A673 (cell line): Measurements from ENCODE around the gene FOXC1. TPM values are rescaled to one million over a fixed set of nuclear protein-coding genes. Genes with fewer than 3 reads are reported as not detected.

Experiments used
- BruUV-seq: library from RNA; stranded (reverse); fragments of 400-500 nt; replicated peaks from 2 replicates; lab custom pipeline; 2021; lab: Mats Ljungman, UMichigan
- CTCF ChIA-PET: fragments of 300-600 bp; sonication (Branson Sonifier 250); formaldehyde crosslinking; loops from one replicate; lab custom pipeline; 2022; ENCODE audit warnings: antibody characterized with exemption; lab: Charles Lee
- POLR2A ChIA-PET: fragments of 300-600 bp; sonication (Branson Sonifier 250); formaldehyde crosslinking; loops from one replicate; lab custom pipeline; 2022; ENCODE audit warnings: antibody characterized with exemption; ENCODE audit not compliant: low non-redundant PET; lab: Charles Lee
- DNase-seq: peaks from one replicate; pipeline ENCODE4 v3.0.0-alpha.2; 2015; ENCODE audit warnings: low spot score
- H3K27ac ChIP-seq: fragments of 200-600 bp; sonication (generic); 2 replicates; pipeline ENCODE4 v1.5.1; 2016; ENCODE audit warnings: mixed run types, low read depth, mild to moderate bottlenecking, mixed read lengths, antibody characterized with exemption, low read length; ENCODE audit not compliant: poor library complexity, severe bottlenecking
- H3K27me3 ChIP-seq: fragments of 200-600 bp; sonication (generic); replicated peaks from 2 replicates; pipeline ENCODE4 v1.6.1; 2017; ENCODE audit warnings: mixed run types, low read depth, mild to moderate bottlenecking, mixed read lengths, antibody characterized with exemption, low read length; ENCODE audit not compliant: insufficient read depth, poor library complexity
- H3K36me3 ChIP-seq: fragments of 200-600 bp; sonication (generic); 2 replicates; pipeline ENCODE4 v1.6.1; 2016; ENCODE audit warnings: mixed run types, mild to moderate bottlenecking, mixed read lengths, antibody characterized with exemption, low read length; ENCODE audit not compliant: insufficient read depth, poor library complexity, severe bottlenecking
- H3K4me1 ChIP-seq: fragments of 200-600 bp; sonication (generic); 2 replicates; pipeline ENCODE4 v1.6.1; 2017; ENCODE audit warnings: mixed run types, mild to moderate bottlenecking, mixed read lengths, antibody characterized with exemption, low read length; ENCODE audit not compliant: insufficient read depth, poor library complexity, severe bottlenecking
- H3K4me3 ChIP-seq: fragments of 200-600 bp; sonication (generic); 2 replicates; pipeline ENCODE4 v1.5.1; 2016; ENCODE audit warnings: low read depth, mixed run types, mild to moderate bottlenecking, mixed read lengths, low read length; ENCODE audit not compliant: poor library complexity, severe bottlenecking
- H3K9me3 ChIP-seq: fragments of 200-600 bp; sonication (generic); 2 replicates; pipeline ENCODE4 v1.6.1; 2016; ENCODE audit warnings: mixed run types, low read depth, mild to moderate bottlenecking, mixed read lengths, antibody characterized with exemption, low read length; ENCODE audit not compliant: poor library complexity, severe bottlenecking
- EZH2 ChIP-seq: fragments of 200-600 bp; sonication (generic); IDR thresholded peaks from 2 replicates; pipeline ENCODE4 v1.6.1; 2017; ENCODE audit warnings: borderline replicate concordance, low read depth, mild to moderate bottlenecking, mixed read lengths, antibody characterized with exemption, low read length; ENCODE audit not compliant: poor library complexity, severe bottlenecking
- intact Hi-C: fragments of 100-400 bp; cut with micrococcal nuclease; formaldehyde crosslinking; loops from one replicate; pipeline ENCODE4 v1.10.0; 2022; ENCODE audit not compliant: unreplicated experiment
- total RNA-seq: library from RNA; stranded (reverse); gene quantifications from 2 replicates; pipeline ENCODE4 v1.2.3, GENCODE V29; 2021
- TF ChIP-seq, protein P1 (sequence below): fragments of 300-800, 200-600 bp; sonication (generic); conservative IDR thresholded peaks from 2 replicates; pipeline ENCODE4 v1.5.1; 2017; ENCODE audit warnings: low read depth, mild to moderate bottlenecking, antibody characterized with exemption, low read length, moderate library complexity, mixed read lengths

Gene FOXC1
- total RNA-seq, 1 experiment from 2014 or later, result 0.49 TPM

GRCh38 chr6:1631251-1631650, 21.5 kb downstream of the FOXC1 start:
- peaks cover 31% of the 10 kb centered on the region for H3K27me3 ChIP-seq
- TF ChIP-seq EZH2, result no peak
- TF ChIP-seq, protein P1, sequence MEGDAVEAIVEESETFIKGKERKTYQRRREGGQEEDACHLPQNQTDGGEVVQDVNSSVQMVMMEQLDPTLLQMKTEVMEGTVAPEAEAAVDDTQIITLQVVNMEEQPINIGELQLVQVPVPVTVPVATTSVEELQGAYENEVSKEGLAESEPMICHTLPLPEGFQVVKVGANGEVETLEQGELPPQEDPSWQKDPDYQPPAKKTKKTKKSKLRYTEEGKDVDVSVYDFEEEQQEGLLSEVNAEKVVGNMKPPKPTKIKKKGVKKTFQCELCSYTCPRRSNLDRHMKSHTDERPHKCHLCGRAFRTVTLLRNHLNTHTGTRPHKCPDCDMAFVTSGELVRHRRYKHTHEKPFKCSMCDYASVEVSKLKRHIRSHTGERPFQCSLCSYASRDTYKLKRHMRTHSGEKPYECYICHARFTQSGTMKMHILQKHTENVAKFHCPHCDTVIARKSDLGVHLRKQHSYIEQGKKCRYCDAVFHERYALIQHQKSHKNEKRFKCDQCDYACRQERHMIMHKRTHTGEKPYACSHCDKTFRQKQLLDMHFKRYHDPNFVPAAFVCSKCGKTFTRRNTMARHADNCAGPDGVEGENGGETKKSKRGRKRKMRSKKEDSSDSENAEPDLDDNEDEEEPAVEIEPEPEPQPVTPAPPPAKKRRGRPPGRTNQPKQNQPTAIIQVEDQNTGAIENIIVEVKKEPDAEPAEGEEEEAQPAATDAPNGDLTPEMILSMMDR, result no peak
- CTCF ChIA-PET, result no interaction called here
- DNase-seq, result no peak
- H3K4me3 ChIP-seq, result no peak overlapping the region
- peaks cover 1% of the 10 kb centered on the region for H3K4me1 ChIP-seq
- H3K9me3 ChIP-seq, result no peaks in the 10 kb centered on the region
- no peaks in the 10 kb centered on the region for H3K36me3 ChIP-seq
- no peak overlapping the region for H3K27ac ChIP-seq
- POLR2A ChIA-PET, result no interaction called here
- intact Hi-C loops, result no loop called here
- no TSS peak for BruUV-seq

- Histone ChIP-seq H3K9me3 (no peaks in the 10 kb centered on the region), H3K4me1 (no peaks in the 10 kb centered on the region), H3K27me3 (peaks cover 9% of the 10 kb centered on the region), H3K36me3 (no peaks in the 10 kb centered on the region), H3K4me3 (no peak overlapping the region), H3K27ac (no peak overlapping the region)
- intact Hi-C loops, result no loop called here
- ChIA-PET POLR2A (no interaction called here), CTCF (no interaction called here)
- no TSS peak for BruUV-seq
- TF ChIP-seq EZH2, result no peak
- TF ChIP-seq, protein P1, result no peak
- no peak for DNase-seq
Measured at GRCh38 chr6:1633366-1634021, 23.8 kb downstream of the FOXC1 start.

DNA sequence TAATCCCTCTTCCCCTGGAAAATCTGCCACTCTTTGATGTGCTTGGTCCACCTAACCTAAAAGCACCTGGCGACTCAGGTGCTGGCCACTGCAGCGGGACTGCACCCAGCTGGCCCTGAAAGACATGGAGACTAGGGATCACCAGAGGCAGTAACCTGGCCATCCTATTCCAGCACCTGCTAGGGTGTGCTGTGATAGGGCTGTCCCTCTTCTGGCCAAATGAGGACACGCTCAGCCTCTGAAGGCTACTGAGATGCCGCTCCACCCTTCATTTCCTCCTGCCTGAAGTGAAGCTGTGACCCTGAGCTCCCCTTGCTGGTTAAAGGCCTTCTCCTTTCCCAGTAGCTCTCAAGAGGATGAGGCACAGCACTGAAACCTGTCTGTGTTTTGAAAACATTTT, 24.4 kb downstream of the FOXC1 start:
- no peaks in the 10 kb centered on the region for H3K9me3 ChIP-seq
- no TSS peak for BruUV-seq

More for the DNA sequence above, 24.4 kb downstream of the FOXC1 start:
- TF ChIP-seq, protein P1, result no peak
- TF ChIP-seq EZH2, result no peak
- Histone ChIP-seq H3K27me3 (peaks cover 3% of the 10 kb centered on the region), H3K27ac (no peak overlapping the region), H3K36me3 (no peaks in the 10 kb centered on the region), H3K4me3 (no peak overlapping the region), H3K4me1 (no peaks in the 10 kb centered on the region)
- ChIA-PET POLR2A (no interaction called here), CTCF (no interaction called here)
- intact Hi-C loops, result no loop called here
- DNase-seq, result no peak
